DMS153 treated with DMSO at 0.1 percent for 48 hours (cell line): ENCODE measurements around the gene ARSG.
"Not testable (repeated sequence)": the region's sequence is repeated elsewhere in the genome, so short reads cannot be mapped to it uniquely, and the experiment has no call there.

Source experiments
- DNase-seq: peaks from one replicate; lab custom pipeline; 2025; ENCODE audit not compliant: unreplicated experiment; lab: John Stamatoyannopoulos, UW

The ARSG gene

GRCh38 chr17:68368387-68368786 lies 77.1 kb downstream of the ARSG start:
- no peak for DNase-seq

GRCh38 chr17:68375566-68375965 lies 84.3 kb downstream of the ARSG start:
- DNase-seq = no peak

DNA sequence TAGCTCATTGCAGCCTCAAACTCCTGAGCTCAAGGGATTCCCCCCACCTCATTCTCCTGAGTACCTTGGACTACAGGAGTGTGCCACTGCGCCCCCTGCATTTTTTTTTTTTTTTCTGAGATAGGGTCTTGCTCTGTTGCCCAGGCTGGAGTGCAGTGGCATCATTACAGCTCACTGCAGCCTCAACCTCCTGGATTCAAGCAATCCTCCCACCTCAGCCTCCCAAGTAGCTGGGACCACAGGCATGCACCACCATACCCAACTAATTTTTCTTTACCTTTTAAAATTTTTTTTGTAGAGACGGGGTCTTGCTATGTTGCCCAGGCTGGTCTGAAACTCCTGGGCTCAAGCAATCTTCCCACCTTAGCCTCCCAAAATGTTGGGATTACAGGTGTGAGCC lies 84.9 kb downstream of the ARSG start:
- DNase-seq = not testable (repeated sequence)

DNA sequence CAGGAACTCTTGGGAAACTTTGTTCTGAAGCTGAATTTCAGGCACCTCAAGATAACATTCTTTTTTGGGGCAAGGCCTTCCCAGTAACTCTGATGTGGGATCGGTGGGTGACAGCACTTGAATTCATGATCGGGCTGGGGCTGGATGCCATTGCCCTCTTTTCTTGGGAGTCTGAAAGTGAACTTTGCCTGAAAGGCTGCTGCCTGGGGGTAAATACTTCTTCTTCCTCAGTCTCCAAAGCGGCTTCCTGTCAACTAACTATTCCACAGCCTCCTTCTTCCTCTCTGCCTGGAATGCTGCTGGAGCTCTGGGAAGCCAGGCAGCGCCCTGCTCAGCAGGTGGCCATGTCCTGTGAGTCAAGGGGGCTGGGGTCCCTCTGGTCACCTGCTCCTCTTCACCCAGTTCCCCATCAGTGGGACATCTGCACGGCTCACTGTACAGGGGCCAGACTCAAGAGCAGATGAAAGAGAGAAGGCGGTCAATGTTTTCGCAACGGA lies 86.5 kb downstream of the ARSG start:
- no peak for DNase-seq

GRCh38 chr17:68378268-68379176 lies 87.2 kb downstream of the ARSG start:
- peak; percentile 48 for DNase-seq

- no peak for DNase-seq
These were observed 87.8 kb downstream of the ARSG start for GRCh38 chr17:68379177-68379510.

GRCh38 chr17:68379692-68380677 lies 88.7 kb downstream of the ARSG start:
- DNase-seq = peak; percentile 27

DNA sequence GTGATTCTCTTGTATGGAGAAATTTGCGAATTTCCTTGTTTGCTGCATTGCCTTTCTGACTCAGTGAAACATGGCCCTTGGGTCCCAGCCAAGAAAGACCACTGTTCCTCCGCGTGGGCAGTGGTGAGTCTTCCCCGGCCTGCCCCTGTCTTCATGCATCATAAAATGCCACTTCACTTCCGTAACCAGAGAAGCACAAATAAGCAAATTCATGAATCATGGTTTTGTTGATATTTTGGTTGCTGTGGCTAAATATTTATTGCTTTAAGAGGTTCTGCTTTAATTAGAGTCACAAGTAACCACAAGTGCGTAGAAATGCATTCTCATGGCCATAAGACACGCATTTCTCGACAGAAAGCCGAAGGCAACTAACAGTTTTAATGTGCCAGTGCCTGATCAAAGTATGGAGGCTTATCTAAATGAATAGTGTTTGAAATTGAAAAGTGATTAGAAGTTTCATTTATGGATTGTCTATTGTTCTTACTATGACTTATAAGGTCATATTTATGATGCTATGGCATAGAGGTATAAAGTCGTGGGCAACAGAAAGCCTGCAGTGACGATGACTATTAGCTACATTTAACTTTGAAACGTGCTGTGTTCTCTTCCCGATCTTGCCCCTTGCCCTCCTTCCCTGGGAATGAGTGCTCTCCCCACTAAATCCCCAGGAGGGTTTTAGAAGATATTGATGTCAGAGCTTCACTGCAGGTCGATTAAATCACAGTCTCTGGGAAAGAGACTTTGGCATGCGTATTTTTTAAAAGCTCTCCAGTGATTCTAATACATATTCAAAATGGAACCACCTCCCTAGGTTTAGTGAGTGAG lies 90.0 kb downstream of the ARSG start:
- DNase-seq = no peak

DNA sequence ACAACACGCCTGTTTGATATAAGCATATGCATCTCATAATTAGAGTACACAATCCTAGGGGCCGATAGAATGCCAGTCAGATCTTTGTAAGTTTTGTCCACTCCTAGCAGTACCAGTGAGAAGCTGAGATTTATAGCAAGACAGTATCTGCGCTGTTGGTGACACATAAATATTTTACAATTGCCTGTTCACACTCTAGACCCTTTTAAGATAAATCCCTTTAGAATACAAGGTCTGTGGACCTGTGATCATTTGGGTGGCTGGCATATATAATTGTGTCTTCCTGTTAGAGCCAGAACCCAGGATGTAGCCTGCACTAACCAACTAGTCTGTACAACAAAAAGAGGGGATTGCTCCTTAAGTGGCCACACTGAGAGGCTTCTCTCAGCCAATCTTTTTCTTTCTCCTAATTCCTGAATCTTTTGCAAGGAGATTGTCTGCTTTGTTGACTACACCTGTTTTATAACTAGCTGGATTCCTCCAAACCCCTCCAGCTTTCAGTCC lies 91.3 kb downstream of the ARSG start:
- no peak for DNase-seq

- no peak for DNase-seq
These were observed 91.8 kb downstream of the ARSG start for GRCh38 chr17:68383120-68383442.

- no peak for DNase-seq
These were observed 92.4 kb downstream of the ARSG start for GRCh38 chr17:68383443-68384321.

GRCh38 chr17:68384471-68384870 lies 93.2 kb downstream of the ARSG start:
- DNase-seq = no peak

DNA sequence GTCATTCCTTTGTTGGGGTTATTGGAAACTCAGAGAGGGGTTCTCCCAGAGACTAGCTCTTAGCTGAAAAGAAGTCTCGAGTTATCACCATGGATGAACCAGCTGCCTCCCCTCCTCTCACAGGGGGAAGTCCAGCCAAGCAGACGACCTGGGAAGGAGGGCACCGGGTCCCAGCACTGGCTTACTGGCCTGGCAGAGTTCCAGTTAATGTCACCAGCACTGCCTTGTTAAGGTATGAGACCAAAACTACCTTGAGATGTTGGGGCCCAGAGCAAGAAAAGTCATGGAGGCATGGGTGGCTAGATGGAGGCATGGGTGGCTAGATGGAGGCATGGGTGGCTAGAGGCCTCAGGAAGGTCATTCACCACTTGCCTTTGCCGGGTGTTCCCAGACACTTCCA lies 93.6 kb downstream of the ARSG start:
- DNase-seq = no peak

GRCh38 chr17:68385490-68386215 lies 94.4 kb downstream of the ARSG start:
- no peak for DNase-seq

GRCh38 chr17:68387435-68388218 lies 96.3 kb downstream of the ARSG start:
- no peak for DNase-seq

GRCh38 chr17:68389041-68389440 lies 97.7 kb downstream of the ARSG start:
- no peak for DNase-seq

- DNase-seq = no peak
These were observed 99.7 kb downstream of the ARSG start for GRCh38 chr17:68390888-68391545.
